Transverse colon (tissue), 4 donors: ENCODE results near the gene OPTC. TPM values are rescaled to one million over a fixed set of nuclear protein-coding genes. Genes with fewer than 3 reads are reported as not detected.
A peak's percentile ranks its signal among the peaks of the same experiment; 100 is the strongest.

Source experiments
- DNase-seq: peaks from one replicate; pipeline ENCODE4 v3.0.0-alpha.2; 2019
- H3K27ac ChIP-seq, 4 donors: fragments of 200-600 bp; sonication (generic); 2 replicates each; pipeline ENCODE4 v1.5.1; 2016 to 2018; ENCODE audit warnings: inconsistent platforms in 4 of 4
- H3K27me3 ChIP-seq: fragments of 200-600 bp; sonication (generic); 2 replicates; pipeline ENCODE4 v1.5.1; 2017; ENCODE audit warnings: inconsistent platforms
- H3K36me3 ChIP-seq, 4 donors: fragments of 200-600 bp; sonication (generic); 2 replicates each; pipeline ENCODE4 v1.5.1; 2017 to 2019; ENCODE audit warnings: inconsistent platforms in 4 of 4
- H3K4me1 ChIP-seq, 4 donors: fragments of 200-600 bp; sonication (generic); 2 replicates each; pipeline ENCODE4 v1.5.1; 2017 to 2020; ENCODE audit warnings: inconsistent platforms in 4 of 4
- H3K4me3 ChIP-seq, 4 donors: fragments of 200-600 bp; sonication (generic); 1 replicate in 1 of 4; 2 replicates in 3 of 4; pipeline versions ENCODE4 v1.5.1 to v1.6.1; 2017 to 2019; ENCODE audit warnings: inconsistent platforms in 4 of 4
- H3K9me3 ChIP-seq, 2 donors: fragments of 200-600 bp; sonication (generic); 2 replicates each; pipeline ENCODE4 v1.5.1; 2017 to 2019; ENCODE audit warnings: inconsistent platforms in 2 of 2
- CTCF ChIP-seq, 5 experiments: fragments of 200-600 bp in 3 of 5; fragments of 450-650 bp in 2 of 5; sonication (generic) in 3 of 5; IDR thresholded peaks; 1 replicate in 2 of 5; 2 replicates in 3 of 5; pipeline ENCODE4 v1.5.1; 2016 to 2017; ENCODE audit warnings: antibody characterized with exemption in 5 of 5, inconsistent platforms in 3 of 5, mild to moderate bottlenecking in 2 of 5, moderate library complexity in 1 of 5
- EP300 ChIP-seq: sonication (generic); formaldehyde crosslinking; IDR thresholded peaks from one replicate; pipeline ENCODE4 v1.6.1; 2017; ENCODE audit warnings: antibody characterized with exemption, low read depth
- POLR2A ChIP-seq: fragments of 450-650 bp; IDR thresholded peaks from one replicate; pipeline ENCODE4 v1.6.1; 2016; ENCODE audit warnings: antibody characterized with exemption, mild to moderate bottlenecking, moderate library complexity
- POLR2AphosphoS5 ChIP-seq, 3 donors: sonication (generic); formaldehyde crosslinking; IDR thresholded peaks; one replicate each; pipeline ENCODE4 v1.6.1; 2016; ENCODE audit warnings: antibody characterized with exemption in 3 of 3
- WGBS, 2 donors: methylation state at CpG; one replicate each; pipeline ENCODE4 v1.1.5; 2018; ENCODE audit warnings: low coverage in 1 of 2; 5-methylcytosine and 5-hydroxymethylcytosine counted together
- in situ Hi-C, 4 donors: fragments of 200-750 bp; cut with MboI; loops; one replicate each; pipeline versions ENCODE4 v1.15.0 to v1.15.1; 2017; ENCODE audit warnings: low sequenced_read_pairs in 3 of 4, low pct_ligation_motif_present in 1 of 4, low pct_unique_long_range_greater_than_20kb in 1 of 4
- intact Hi-C: fragments of 100-400 bp; cut with DNase I; formaldehyde crosslinking; loops from one replicate; pipeline ENCODE4 v1.15.1; 2023; ENCODE audit warnings: low total_unique reads
- total RNA-seq, 4 donors: library from RNA; depleted of rRNA; stranded (reverse); fragments of >200 nt; gene quantifications; one replicate each; pipeline ENCODE4 v1.1.0, GENCODE V29; 2016

OPTC gene
- total RNA-seq, 4 donors from 2014 or later, result not detected

- 67 to 94% methylated on average over 1 of the region's 1 CpG for WGBS, 2 donors
- in situ Hi-C loops (loop anchor here in 1 of 4 donors (10.0 kb wide), 1 partner anchor 205 kb away; no protein-coding TSS in a partner anchor), intact Hi-C loops (loop anchor here (10.0 kb wide), 1 partner anchor 295 kb away; the partner anchor contains the start of genes ZBED6 and ZC3H11A)
- TF ChIP-seq EP300, result no peak
- no peak for TF ChIP-seq POLR2AphosphoS5 (IDR thresholded peaks at IDR 0.05)
- TF ChIP-seq POLR2A, result no peak
- TF ChIP-seq CTCF (IDR thresholded peaks at IDR 0.05), result no peak
- Histone ChIP-seq H3K4me1 (peaks cover 0 to 4% (median 2%) of the 10 kb centered on the region in 4 donors), H3K4me3 (no peak overlapping the region), H3K27me3 (no peaks in the 10 kb centered on the region), H3K36me3 (no peaks in the 10 kb centered on the region), H3K27ac (no peak overlapping the region), H3K9me3 (no peaks in the 10 kb centered on the region)
- no peak for DNase-seq
These were observed 6.3 kb downstream of the OPTC start for GRCh38 chr1:203500279-203500678.

GRCh38 chr1:203503836-203504235 lies 9.9 kb downstream of the OPTC start:
- Histone ChIP-seq H3K4me3 (no peak overlapping the region), H3K4me1 (peaks cover 13 to 25% (median 15%) of the 10 kb centered on the region in 4 donors), H3K27ac (no peak overlapping the region), H3K9me3 (no peaks in the 10 kb centered on the region), H3K27me3 (no peaks in the 10 kb centered on the region), H3K36me3 (no peaks in the 10 kb centered on the region)
- TF ChIP-seq POLR2A (no peak), EP300 (no peak), POLR2AphosphoS5 (IDR thresholded peaks at IDR 0.05) (no peak), CTCF (IDR thresholded peaks at IDR 0.05) (no peak)
- DNase-seq, result no peak
- intact Hi-C loops (loop anchor here (2.0 to 10.0 kb wide), 2 partner anchors 199 to 291 kb away; partner anchors contain the start of genes ZBED6 and ZC3H11A), in situ Hi-C loops (loop anchor here in 1 of 4 donors (10.0 kb wide), 1 partner anchor 201 kb away; no protein-coding TSS in a partner anchor)
- WGBS, 2 donors, result 80 to 85% methylated on average over 2 to 3 of the region's 3 CpGs

- Histone ChIP-seq H3K4me3 (no peak overlapping the region), H3K4me1 (peaks cover 13 to 25% (median 15%) of the 10 kb centered on the region in 4 donors), H3K36me3 (no peaks in the 10 kb centered on the region), H3K27ac (peak overlapping the region in 3 of 4 donors; percentile 33 to 47 (median 43)), H3K9me3 (no peaks in the 10 kb centered on the region), H3K27me3 (no peaks in the 10 kb centered on the region)
- in situ Hi-C loops (loop anchor here in 3 of 4 donors (5.0 to 10.0 kb wide), 2 partner anchors 198 to 200 kb away; no protein-coding TSS in a partner anchor), intact Hi-C loops (loop anchor here (5.0 to 10.0 kb wide), 2 partner anchors 123 to 290 kb away; partner anchors contain the start of genes ATP2B4, ZBED6 and ZC3H11A)
- 34 to 44% methylated on average over 5 to 12 of the region's 12 CpGs for WGBS, 2 donors
- peak; percentile 85 for DNase-seq
- TF ChIP-seq EP300 (no peak), CTCF (IDR thresholded peaks at IDR 0.05) (peak; percentile 80 to 84 (median 84))
These were observed 10.7 kb downstream of the OPTC start for GRCh38 chr1:203504400-203505250.

- peaks cover 13 to 25% (median 15%) of the 10 kb centered on the region in 4 donors for H3K4me1 ChIP-seq
- H3K4me3 ChIP-seq, result no peak overlapping the region
- no peaks in the 10 kb centered on the region for H3K27me3 ChIP-seq
- H3K9me3 ChIP-seq, result no peaks in the 10 kb centered on the region
- WGBS, 2 donors, result 77 to 85% methylated on average over 4 to 8 of the region's 8 CpGs
- TF ChIP-seq POLR2AphosphoS5 (IDR thresholded peaks at IDR 0.05), result no peak
- no peak for TF ChIP-seq CTCF (IDR thresholded peaks at IDR 0.05)
- no peak for TF ChIP-seq POLR2A
- TF ChIP-seq EP300, result no peak
- H3K27ac ChIP-seq, result peak overlapping the region in 3 of 4 donors; percentile 33 to 71 (median 47)
- intact Hi-C loops (loop anchor here (5.0 to 10.0 kb wide), 2 partner anchors 122 to 289 kb away; partner anchors contain the start of genes ATP2B4, ZBED6 and ZC3H11A), in situ Hi-C loops (loop anchor here in 3 of 4 donors (5.0 to 10.0 kb wide), 2 partner anchors 197 to 199 kb away; no protein-coding TSS in a partner anchor)
- H3K36me3 ChIP-seq, result no peaks in the 10 kb centered on the region
- no peak for DNase-seq
These were observed 11.7 kb downstream of the OPTC start for GRCh38 chr1:203505526-203506204.
